Measurements from ENCODE around the gene APCDD1L. TPM values are rescaled to one million over a fixed set of nuclear protein-coding genes. Genes with fewer than 3 reads are reported as not detected.
A peak's percentile ranks its signal among the peaks of the same experiment; 100 is the strongest.
"Not testable (repeated sequence)": the region's sequence is repeated elsewhere in the genome, so short reads cannot be mapped to it uniquely, and the experiment has no call there.

The APCDD1L gene
- total RNA-seq, 1 donor from 2014 or later: not detected

DNA sequence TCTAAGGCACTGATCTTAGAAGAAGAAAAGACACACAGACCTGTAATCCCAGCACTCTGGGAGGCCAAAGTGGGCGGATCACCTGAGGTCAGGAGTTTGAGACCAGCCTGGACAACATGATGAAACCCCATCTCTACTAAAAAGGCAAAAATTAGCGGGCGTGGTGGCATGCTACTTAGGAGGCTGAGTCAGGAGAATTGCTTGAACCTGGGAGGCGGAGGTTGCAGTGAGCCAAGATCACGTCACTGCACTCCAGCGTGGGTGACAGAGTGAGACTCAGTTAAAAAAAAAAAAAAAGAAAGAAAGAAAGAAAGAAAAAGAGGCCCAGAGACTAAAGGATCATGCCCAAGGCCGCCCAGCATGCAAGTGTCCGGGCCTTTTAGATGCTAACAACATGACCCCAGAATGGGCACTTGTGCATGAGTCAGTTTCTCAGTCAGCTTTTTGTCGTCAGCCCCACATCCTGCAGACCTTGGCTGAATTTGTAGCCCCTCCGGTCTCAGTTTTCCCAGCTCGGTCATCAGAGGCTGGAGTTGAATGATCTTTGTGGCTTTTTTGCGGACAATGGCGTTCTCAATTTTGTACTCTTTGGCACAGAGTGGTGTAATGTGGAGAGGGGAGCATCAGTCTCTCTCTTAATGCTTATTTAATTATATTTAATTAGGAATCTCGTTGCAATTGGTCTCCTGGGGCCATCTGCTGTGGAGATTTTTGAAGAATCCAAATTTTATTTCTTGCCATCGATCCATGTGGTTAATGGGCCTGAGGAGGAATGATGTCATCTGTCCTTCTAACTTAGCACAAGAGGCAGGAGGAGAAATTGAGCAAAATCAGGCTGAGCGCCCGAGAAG lies 30.6 kb upstream of the APCDD1L start:
- DNase-seq (ENCODE audit: low spot score in 2 of 2) (no peak), FAIRE-seq (no peak)

DNA sequence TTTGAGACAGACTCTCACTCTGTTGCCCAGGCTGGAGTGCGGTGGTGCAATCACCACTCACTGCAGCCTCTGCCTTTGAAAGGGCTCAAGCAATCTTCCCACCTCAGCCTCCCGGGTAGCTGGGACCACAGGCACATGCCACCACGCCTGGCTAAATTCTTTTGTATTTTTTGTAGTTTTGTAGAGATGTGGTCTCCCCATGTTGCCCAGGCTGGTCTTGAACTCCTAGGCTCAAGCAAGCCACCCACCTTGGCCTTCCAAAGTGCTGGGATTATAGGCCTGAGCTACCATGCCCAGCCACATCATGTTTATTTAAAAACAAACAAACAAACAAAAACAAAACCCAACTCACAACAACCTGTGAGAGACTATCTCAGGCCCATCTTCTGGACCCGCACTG lies 29.7 kb upstream of the APCDD1L start:
- DNase-seq (ENCODE audit: low spot score in 2 of 2): no peak
- FAIRE-seq: no peak

DNA sequence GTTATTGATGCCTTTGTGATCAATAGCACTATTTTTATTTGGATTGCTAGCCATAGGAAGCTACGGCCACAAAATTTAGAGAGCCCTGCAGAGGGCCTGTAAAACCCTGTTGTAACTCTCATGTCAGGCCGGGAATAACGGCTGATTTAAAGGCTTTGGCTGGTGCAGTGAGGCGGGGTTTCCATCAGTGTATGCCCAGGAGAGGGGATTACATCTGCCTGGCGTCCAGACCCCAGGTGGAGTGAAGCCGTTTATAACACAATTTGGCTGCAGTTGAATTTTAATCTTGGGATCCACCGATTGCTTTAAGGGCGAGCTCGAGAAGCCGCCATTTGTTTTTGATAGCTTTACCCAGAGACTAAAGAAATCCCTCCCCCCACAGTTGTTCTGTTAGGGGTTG lies 29.1 kb upstream of the APCDD1L start:
- DNase-seq (ENCODE audit: low spot score in 2 of 2): no peak
- no peak for FAIRE-seq

DNA sequence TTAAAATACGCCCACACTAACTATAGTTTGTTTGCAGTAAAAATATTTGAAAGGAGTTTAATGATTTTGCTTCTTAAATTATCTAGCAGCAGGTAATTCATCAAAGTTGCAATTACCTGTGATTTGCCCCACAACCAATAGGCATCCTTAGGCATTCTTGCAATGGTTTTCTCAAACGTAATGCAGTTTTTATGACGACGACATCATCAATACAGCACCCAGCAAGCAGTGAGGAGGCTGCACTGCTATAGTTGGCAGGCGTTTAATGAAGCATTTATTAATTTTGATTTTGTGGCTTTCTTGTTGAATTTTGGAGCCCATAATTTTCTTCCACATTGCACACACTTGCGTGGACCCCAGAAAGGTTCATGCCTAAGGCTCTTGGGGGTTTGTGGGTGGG lies 28.1 kb upstream of the APCDD1L start:
- FAIRE-seq (no peak), DNase-seq (ENCODE audit: low spot score in 2 of 2) (no peak)

DNA sequence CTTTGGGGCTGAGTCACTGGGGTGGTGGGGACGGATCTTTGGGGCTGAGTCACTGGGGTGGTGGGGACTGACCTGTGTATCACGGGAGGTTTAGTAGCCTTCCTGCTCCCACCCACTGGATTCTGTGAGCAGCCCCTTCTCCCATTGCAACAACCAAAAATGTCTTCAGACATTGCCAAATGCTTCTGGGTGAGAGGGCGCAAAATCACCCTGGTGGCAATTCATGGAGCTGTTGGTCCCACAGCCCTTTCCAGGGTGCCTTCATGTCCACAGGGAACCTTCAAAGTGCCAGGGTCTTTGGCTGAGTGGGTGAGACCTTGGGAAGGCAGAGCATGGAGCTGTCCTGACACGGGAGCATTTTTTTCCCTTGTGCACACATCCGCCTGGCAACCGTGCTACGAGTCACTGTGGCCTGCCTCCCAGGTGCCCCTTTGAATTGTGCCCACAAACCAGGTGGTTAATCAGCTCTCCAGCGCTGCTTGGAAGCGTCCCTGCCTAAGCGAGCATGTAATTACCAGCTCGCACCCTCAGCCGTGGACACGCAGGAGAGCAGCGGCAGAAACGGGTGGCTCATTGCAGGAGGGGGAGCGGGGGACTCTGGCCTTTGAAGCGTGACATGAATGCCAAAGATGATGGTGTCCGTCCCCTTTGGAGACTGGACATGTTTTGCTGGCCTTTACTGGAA lies 27.4 kb upstream of the APCDD1L start:
- DNase-seq (ENCODE audit: low spot score in 2 of 2): no peak

DNA sequence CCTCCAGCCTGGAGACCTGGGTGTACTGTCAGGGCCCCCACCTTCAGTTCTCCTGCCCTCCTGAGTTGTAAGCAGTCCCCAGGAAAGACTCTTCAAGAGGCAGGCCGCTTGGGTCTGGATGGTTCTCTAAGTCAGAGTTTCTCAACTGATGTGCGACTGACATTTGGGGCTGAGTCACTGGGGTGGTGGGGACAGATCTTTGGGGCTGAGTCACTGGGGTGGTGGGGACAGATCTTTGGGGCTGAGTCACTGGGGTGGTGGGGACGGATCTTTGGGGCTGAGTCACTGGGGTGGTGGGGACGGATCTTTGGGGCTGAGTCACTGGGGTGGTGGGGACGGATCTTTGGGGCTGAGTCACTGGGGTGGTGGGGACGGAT lies 26.8 kb upstream of the APCDD1L start:
- not testable (repeated sequence) for FAIRE-seq; DNase-seq (ENCODE audit: low spot score in 2 of 2)

More for the DNA sequence above, 27.4 kb upstream of the APCDD1L start:
- no peak for FAIRE-seq

DNA sequence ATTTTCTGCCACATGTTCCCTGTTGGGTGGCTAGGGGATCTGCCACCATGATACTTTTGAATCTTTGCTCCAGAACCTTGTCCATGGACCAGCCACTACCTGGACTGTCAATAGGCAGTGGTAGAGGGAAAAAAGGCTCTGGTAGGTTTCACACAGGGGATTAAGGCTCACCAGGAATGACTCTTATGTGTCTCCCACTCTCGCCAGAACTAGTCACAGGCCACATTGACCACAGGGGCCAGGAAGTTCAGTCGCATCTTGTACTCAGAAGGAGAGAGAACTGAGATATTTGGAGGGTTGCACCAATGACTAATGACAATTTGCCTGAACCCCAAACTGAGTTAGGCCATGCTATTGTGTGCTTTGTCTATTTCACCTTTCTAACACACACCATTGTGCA lies 23.6 kb upstream of the APCDD1L start:
- no peak for FAIRE-seq
- DNase-seq (ENCODE audit: low spot score in 2 of 2): no peak

DNA sequence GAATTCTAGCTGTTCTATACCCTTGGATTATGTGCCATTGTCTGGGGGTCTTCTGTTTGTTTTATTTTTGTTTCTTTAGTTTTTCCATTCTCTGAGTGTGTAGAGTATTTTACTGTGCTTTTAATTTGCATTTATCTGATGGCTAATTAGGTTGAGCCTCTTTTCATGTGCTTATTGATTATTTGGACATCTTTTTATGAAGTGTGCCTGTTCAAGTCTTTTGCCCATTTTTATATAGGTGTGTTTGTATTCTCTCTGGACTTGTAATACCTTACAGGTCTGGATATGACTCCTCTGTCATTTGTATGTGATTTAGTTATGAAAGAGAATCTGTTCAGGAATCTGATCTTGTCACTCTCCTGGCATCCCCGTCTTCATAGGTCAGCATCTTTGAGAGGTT lies 22.6 kb upstream of the APCDD1L start:
- FAIRE-seq (no peak), DNase-seq (ENCODE audit: low spot score in 2 of 2) (no peak)

DNA sequence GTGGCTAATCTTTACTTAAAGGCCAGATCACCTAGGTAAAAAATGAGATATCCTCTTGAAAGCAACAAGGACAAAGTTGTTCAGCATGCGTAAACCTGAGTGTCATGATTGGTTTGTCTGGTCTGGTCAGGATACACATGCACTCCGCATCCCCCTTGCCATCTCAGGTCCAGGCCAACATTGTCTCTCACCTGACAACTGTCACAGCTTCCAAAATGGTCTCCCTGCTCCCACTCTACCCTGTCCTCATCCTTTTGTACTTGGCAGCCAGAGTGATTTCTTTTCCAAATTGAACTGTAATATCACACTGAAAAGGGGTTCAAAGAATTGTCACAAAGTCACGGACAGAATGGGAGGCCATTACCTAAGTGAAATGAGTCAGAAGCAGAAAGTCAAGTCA lies 21.1 kb upstream of the APCDD1L start:
- no peak for FAIRE-seq
- no peak for DNase-seq (ENCODE audit: low spot score in 2 of 2)

DNA sequence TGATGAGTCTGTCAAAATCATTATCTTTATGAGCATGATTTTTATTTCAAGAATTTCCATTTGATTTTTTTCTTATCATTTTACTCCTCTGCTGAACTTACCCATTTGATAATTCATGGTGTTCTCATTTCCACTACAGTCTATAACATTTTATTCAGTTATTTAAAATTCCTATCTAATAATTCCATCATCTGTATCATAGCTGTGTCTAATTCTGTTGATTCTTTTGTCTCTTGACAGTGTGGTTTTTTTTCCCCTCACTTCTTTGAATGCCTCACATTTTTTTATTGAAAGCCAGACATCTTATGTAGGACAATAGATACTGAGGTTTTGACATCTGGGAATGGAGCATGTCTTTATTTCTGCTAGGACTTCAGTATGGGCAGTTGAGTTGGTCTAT lies 16.5 kb upstream of the APCDD1L start:
- FAIRE-seq (peak; percentile 40), DNase-seq (ENCODE audit: low spot score in 2 of 2) (no peak)

DNA sequence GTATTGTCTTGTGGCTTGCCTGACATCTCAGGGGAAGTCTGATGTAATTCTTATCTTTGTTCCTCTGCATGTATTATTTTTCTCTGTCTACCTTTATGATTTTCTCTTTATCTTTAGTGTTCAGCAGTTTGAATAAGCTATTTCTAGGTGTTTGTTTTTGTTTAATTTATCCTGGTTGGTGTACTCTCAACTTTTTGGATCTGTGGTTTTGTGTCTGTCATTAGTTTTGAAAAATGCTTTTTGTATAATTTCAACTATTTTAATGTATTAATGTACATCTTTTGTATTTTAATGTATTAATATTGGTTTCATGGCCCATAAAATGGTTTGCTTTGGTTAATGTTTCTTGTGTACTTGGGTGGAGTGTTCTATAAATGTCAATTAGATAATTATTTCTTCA lies 15.9 kb upstream of the APCDD1L start:
- FAIRE-seq (no peak), DNase-seq (ENCODE audit: low spot score in 2 of 2) (no peak)

DNA sequence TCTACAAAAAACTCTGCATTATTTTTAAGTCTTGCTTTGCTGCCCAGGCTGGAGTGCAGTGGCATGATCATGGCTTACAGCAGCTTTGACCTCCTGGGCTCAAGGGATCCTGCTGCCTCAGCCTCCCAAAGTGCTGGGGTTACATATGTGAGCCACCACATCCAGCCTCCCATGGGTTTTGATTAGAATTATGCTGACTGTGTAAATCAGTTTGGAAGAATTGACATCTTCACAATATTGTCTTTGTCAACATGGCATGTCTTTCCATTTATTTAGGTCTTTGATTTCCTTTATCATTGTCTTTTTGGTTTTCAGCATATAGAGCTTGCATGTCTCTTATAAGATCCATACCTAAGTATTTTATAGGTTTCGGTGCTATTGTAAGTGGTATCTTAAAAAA lies 13.2 kb upstream of the APCDD1L start:
- DNase-seq (ENCODE audit: low spot score in 2 of 2) (no peak), FAIRE-seq (no peak)

DNA sequence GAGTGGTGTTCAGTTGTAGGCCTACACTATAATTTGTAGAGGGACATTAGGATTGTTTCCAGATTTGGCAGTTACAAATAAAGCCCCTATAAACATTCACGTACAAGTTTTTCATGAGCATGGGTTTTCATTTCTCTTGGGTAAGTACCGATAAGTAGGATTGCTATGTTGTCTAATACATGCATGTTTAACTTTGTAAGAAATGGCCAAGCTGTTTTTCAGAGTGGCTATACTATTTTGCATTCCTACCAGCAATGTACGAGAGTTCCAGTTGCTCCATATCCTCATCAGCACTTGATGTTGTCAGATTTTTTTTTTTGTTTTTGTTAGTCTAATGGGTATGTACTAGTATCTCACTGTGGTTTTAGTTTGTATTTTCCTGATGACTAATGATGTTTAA lies 11.2 kb upstream of the APCDD1L start:
- FAIRE-seq (no peak), DNase-seq (ENCODE audit: low spot score in 2 of 2) (no peak)

DNA sequence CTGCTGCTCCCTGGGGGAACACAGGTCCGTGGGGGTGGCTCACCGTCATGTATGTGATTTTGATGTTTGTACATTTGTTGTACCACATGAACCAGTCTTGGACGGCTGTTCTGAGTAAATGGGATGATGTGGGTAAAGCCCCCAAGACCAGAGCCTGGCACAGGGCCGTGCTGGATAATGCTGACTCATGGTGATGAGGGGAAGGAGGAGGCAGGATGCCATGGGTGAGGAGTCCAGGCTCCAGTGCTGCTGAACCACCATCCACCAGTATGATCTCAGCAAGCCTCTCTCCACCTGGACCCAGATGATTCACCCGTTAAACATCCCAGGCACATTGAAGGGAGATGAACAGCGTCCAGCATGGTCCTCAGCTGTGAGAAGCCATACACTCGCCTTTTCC lies 9.6 kb upstream of the APCDD1L start:
- no peak for DNase-seq (ENCODE audit: low spot score in 2 of 2)
- FAIRE-seq: no peak

DNA sequence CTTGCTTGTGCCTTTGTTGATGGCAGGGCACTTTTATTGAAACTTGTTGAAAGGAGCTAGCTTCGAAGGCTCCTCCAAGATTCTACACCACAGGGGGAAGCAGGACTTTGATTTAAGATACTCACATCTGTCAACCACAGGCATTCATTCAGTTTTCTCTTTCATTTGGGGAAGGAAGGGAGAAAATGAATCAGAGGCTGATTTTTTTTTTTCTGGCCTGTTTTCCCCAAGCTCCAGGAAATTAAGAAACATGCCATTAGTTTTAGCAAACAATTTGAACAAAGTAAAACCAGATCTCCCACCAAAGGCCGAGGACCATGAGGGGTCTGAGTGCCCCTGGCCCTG lies 8.7 kb upstream of the APCDD1L start:
- FAIRE-seq: no peak
- DNase-seq (ENCODE audit: low spot score in 2 of 2): no peak

DNA sequence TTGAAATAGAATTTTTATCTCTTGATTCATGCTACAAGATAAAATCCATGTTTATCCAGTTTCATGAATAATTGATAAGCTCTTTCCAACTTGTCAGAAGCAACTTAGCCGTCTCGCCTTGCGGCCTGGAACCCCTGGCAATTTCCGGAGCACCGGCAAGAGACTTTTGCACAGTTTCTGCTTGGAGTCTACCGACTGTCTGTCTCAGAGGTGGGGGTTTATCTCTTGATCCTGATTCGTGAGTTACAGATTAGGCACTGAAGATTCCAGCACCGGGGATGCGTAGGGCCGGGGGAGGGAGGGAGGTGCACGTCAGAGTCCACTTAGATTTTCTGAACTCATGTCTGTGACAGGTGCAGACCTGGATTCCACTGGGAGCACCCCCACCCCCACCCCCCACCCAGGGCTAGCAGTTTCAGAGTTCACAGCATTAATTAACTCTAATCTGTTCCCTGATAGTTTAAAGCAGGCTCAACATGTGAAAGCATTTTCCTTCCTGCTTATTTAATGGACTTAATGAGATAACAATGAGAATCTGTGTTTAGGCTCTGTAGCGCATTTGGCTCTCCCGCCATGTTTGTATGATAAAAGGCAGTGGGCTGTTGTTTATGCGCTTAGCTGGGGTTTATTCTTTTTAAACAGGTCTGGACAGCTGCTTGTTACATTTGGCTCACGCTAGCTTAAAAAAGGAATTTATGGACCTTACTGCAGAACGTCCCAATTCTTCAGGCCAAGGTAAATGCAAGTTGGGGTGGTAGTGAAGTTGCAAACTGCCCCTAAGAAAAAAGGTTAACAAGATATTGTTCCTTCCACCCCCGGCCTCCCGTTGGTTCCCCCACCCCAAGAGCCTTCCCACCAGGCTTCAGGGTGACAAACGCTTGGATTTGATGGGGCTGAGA lies 8.1 kb upstream of the APCDD1L start:
- DNase-seq (ENCODE audit: low spot score in 2 of 2) (no peak), FAIRE-seq (no peak)

DNA sequence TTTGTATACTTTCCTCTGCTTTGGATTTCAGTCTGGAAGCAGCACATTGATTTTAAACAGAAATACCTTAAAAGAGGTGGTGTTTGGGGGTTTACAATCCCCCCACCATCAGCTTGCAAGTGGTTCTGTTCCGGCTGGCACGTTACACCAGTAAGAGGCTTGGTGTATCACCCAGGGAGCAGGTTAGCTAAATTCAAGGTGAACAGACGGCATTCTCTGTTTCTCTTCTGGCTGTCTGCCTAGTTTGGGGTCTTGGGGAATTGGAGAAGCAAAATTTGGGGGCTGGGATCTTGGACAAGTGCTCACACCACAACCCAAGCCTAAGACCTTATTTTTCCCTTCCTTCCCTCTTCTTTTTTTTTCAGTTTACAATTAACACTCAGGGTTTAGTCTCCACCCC lies 7.5 kb upstream of the APCDD1L start:
- DNase-seq (ENCODE audit: low spot score in 2 of 2) (no peak), FAIRE-seq (no peak)

DNA sequence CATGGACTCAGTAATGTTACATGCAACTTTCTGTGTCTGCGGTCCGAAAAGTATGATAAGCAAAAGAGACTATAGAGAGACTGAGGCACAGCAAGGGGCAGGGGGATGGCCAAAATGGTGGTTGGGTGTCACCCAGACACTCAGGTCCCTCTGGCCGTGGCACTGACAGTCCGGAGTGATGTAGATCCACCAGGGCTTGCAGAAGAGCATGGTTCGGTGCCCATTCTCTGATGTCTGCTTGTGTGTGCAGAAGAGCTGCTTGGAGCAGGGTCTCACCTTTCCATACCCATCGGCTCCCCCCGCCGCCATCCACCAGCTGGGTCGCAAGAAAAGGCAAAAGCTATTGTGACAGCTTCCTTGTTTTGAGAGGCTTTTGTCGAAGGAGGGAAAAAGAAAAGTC lies 6.6 kb upstream of the APCDD1L start:
- FAIRE-seq (no peak), DNase-seq (ENCODE audit: low spot score in 2 of 2) (no peak)

DNA sequence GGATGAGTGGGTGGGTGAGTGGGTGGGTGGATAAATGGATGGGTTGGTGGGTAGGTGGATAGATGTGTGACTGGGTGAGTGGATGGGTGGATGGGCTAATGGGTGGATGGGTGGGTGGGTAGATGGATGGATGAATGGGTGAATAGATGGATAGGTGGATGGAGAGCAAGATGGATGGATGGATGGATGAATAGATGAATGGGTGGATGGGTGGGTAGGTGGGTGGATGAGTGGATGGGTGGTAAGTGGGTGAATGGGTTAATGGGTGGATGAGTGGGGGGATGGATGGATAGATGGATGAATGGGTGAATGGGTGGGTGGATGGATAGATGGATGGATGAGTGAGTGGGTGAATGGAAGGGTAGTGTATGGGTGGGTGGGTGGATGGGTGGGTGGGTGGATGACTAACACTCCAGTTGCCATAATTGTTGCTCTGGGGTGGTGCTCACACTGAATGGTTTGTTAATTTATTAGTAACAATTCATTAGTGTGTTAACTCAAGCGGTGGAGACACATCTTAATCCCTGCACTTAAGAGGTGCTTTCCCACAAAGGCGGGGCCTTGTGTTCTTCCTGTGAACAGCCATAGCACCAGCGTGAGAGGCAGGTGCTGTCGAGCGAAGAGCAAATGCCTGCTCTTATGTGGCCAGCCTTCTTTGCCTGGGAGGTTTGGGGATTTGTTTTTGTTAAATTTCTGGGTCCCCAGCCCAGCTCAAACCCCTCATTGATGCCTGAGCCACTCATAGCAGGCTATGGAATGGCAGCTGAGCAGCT lies 4.9 kb upstream of the APCDD1L start:
- DNase-seq (ENCODE audit: low spot score in 2 of 2): no peak
- FAIRE-seq: no peak

DNA sequence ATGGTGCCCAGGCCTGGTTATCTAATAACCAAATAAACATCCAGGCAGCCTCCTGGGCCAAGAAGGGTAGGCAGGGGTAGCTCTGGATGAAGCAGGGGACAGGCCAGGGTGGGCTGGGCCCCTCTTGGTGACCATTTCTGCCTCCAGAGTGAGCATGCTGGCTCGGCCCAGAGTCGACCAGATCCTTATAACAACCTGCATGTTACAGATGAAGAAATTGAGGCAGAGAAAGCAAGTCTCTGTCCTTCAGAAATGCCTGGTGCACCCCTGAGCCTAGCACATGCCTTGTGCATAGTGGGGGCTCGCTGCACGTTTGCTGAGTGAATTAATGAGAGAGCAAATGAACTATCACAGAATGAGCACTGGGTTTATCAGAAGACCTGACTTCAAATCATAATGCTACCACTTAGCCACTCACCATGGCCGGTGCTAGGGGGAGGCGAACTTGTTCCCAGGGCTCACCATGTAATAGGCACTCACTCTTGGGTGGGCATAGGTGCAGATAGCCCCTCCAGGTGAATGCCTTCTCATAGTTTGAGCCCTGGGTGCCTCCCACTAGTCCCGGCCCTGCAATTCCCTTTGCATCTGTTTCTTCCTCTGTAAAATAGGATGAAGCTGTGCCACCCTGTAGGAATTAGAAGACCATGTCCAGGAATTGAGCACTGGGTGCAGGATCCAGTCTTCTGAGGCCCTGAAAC lies 3.8 kb upstream of the APCDD1L start:
- FAIRE-seq (no peak), DNase-seq (ENCODE audit: low spot score in 2 of 2) (no peak)
